ENCODE data around the gene RAB11FIP4.

Gene RAB11FIP4

DNA sequence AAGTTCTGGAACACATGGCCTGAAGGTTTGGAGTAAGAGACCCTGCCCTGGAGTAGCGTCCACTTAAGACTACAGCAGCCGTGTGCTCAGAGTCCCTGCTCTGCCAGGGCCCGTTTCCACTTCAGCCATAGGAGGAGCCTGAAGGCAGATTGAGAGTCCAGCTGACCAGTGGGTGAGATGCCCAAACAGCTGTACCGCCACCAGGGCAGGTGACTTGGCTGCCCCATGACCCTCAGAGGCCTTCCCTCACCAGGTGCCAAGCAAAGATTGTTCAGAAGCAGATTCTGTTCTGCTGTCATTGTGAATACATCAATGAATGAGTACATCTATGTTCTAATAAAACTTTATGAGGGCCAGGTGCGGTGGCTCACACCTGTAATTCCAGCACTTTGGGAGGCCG lies 178.8 kb downstream of the RAB11FIP4 start:
- no peak for DNase-seq (ENCODE audit: low read depth)

- DNase-seq (ENCODE audit: low read depth) = no peak
Observed at GRCh38 chr17:31570951-31571892, 179.7 kb downstream of the RAB11FIP4 start.

DNA sequence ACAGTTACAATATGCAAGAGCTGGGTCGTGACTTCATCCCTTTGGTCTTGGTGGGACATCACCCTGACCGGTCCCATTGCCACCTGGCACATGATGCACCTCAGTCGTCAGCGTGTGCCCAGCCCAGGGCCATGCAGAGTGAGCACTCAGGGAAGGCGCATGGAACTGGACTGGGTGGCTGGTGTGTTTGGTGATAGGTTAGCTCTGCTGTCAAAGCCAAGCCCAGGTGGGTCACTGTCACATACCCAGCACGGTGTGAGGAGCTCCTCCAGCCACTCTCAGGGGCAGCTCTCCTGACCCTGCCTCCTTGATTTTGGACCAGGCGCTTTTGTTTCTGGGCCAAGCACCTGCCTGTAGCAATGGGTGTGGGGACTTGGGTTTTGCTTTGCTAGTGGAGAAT lies 180.9 kb downstream of the RAB11FIP4 start:
- DNase-seq (ENCODE audit: low read depth) = no peak

DNA sequence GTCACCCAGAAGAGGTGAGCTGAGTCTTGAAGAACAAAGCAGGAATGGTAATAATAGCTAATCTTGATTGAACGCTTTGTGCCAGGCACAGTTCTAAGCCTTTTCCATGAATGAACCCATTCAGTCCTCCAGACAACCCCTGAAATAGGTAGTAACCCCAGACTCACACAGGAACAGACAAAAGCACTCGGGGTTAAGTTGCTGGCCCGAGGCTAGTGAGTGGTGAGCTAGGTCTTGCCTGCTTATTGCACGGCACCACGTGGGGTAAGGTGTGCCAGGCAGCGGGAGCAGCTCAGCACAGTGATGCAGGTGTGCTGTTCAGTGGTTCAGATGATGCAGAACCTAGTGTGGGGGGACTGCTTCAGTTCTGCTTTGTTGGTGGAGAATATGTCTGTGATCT lies 181.6 kb downstream of the RAB11FIP4 start:
- no peak for DNase-seq (ENCODE audit: low read depth)

GRCh38 chr17:31573861-31574260 lies 182.4 kb downstream of the RAB11FIP4 start:
- no peak for DNase-seq (ENCODE audit: low read depth)

- DNase-seq (ENCODE audit: low read depth) = no peak
Observed at GRCh38 chr17:31574458-31574857, 183.0 kb downstream of the RAB11FIP4 start.

DNA sequence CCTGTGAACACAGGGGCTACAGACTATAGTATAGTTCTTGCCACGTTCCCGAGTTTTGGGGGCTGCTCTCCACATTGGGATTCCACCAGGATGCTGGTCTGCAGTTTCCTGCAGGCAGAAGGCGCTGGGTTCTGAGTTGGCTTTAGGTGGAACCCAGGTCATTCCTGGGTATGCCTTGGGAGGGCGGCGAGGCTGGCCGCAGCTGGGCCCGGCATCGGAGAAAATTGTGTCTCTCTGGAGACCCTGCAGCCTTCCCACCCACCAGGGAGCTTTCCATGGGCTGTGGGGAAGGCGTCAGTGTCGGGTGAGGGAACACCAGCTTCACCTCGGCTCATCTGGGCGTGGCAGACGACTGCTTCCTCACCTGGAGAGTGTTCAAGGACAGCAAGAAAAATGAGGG lies 183.6 kb downstream of the RAB11FIP4 start:
- no peak for DNase-seq (ENCODE audit: low read depth)

- DNase-seq (ENCODE audit: low read depth) = no peak
Observed at GRCh38 chr17:31579265-31579664, 187.8 kb downstream of the RAB11FIP4 start.

- DNase-seq (ENCODE audit: low read depth) = no peak
Observed at GRCh38 chr17:31580316-31580705, 188.8 kb downstream of the RAB11FIP4 start.

DNA sequence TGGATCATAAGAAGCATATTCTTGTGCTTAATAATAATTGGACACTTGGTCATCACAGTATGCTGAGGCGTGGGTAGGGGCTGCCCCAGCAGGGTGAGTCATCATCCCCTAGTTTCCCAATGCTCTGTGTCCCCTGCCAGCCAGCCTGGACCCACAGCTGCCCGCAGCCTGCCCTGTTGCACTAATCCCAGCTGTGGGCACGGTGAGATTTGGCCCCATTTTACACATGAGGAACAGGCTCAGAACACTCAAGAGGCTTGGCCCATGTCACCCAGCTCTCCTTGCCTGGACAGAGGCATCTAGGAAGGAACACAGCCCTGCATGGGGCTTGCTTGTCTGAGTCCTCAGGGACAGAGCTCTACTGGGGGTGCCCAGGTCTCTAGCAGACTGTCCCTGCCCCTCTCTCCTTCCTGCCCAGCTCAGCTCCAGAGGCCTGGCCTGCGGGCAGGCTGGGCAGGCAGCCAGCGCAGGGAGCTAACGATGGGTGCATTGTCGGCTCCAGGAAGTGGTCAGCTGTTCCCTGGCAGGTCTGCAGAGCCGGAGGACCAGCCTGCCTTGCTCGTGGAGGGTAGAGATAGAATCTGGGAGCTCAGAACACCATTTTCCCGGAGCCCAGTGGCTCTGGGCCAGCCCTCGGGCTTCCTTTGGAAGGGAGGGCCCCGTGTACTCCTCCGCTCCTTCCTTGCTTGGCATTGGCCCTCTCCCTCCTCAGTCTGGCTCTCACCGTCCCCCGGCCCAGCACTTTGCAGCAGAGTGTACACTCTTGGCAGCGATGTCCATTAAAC lies 189.4 kb downstream of the RAB11FIP4 start:
- no peak for DNase-seq (ENCODE audit: low read depth)

DNA sequence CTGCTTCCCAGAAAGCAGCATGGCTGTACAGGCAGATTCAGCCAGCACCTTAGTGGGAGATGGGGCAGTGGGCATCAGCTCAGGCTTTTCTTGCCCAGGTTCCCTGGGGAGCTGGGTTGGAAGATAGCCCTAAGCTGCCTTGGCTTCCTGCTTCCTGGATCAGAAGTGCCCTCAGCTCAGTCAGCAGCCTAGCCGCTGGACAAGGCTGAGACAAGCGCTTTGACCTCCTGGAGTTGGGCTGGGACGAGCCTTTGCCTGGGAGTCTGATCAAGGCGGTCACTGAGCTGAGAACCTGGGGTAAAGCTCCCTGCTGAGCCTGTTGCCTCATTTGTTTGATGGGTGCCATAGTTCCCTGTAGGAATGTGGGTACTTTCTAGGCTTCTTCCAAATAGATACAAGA lies 190.0 kb downstream of the RAB11FIP4 start:
- no peak for DNase-seq (ENCODE audit: low read depth)

- DNase-seq (ENCODE audit: low read depth) = no peak
Observed at GRCh38 chr17:31582151-31582907, 190.9 kb downstream of the RAB11FIP4 start.

DNA sequence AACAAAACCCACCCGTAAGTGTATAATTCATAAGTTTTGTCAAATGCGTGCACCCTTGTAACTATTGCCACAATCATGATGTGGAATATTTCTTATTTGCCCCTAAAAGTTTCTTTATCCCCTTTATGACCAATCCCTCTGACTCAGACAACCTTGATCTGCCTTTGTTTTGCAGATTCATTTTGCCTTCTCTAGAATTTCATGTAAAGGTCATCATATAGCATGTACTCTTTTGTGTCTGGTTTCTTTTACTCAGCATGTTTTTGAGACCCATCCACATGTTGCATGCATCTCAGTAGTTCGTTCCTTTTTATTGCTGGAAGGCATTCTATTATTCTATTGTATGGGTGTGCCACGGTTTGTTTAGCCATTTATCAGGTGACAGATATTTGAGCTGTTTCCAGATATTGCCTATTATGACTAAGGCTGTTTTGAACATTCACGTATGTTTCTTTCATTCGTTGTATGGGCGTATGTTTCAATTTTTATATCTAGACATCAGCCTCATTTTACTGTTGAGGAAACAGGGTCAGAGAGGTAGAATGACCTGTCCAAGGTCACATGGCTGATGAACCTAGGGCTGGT lies 192.4 kb downstream of the RAB11FIP4 start:
- no peak for DNase-seq (ENCODE audit: low read depth)

DNA sequence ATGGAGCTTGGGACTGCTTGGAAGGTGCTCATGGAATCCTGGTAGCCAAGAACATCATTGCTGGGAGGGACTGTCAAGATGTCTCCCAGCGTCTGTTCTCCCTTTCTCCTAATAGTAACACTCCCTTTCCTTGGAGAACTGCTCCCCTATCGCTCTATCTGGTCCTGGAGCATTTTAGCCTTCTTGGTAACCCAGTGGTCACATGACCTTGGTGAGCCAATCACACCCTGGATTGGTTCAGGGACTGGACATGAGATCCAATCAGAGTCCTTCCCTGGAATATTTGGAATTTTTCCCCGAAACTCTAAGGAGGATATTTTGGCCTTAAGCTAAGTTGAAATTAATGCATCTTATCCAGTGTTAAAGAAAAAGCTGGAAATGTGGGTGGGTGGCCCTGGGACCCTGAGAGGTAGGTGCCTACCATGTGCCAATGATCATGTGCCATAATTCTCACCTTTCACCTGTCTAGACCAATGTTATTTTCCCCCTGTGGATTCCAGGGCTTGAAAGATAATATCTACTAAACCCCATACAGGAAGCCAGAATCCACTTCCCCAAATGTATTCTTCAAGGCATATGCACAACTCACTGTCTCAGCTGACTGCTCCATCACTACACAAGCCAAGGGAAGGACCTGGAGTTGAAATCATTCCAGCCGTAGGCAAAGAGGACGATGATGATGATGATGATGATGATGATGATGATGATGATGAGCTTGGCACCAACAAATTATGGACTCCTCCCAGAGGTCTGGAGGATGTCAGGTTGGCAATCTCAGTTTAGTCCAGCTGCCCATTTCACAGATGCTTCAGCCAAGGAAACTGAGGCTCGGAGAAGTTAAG lies 193.2 kb downstream of the RAB11FIP4 start:
- no peak for DNase-seq (ENCODE audit: low read depth)

DNA sequence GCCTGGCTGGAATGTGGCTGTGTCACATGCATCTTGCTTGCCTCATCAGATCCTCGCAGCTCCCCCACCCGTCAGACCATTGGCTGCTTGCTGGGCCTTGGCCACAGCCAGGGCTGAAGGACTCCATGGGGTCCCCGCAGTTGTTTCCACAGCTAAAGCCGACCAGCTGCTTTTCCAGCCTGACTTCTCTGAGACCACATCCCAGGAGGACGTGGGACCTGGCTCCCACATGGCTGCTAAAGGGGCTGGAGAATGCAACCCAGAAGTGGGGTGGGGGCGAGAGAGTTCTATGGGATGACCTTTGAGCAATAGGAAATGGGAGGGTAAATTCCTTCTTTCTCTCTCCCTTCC lies 193.8 kb downstream of the RAB11FIP4 start:
- no peak for DNase-seq (ENCODE audit: low read depth)

DNA sequence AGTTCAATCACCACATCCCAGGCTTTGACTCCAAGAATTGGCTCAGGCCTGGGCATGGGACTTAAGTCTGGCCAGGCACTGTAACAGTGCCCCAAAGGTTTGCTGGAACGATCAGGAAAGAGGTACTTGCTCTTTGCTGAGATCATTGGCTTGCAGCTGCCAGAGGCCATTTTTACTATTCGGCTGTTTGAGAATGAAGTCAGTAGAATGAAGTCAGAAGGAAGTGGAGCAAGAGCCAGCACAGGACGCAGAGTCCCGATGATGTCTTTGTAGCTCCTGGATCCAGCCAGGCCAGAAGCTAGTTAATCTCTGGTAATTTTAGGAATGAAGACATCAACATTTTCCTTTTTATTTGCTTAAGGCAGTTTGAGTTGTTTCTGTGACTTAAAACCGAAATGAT lies 195.5 kb downstream of the RAB11FIP4 start:
- DNase-seq (ENCODE audit: low read depth) = no peak

- DNase-seq (ENCODE audit: low read depth) = no peak
Observed at GRCh38 chr17:31587462-31587861, 196.0 kb downstream of the RAB11FIP4 start.

Measured in activated gamma-delta T cell treated with anti-CD3 and anti-CD28 coated beads, Interleukin-2, amount 50 U/mL, for 16 hours (primary cell).